HG03025 (cell line): Measurements from ENCODE around the gene SLC44A1.
"Not testable (repeated sequence)": the region's sequence is repeated elsewhere in the genome, so short reads cannot be mapped to it uniquely, and the experiment has no call there.

ENCODE experiments used
- ATAC-seq: cut with Tn5 transposase; IDR thresholded peaks from one replicate; pipeline ENCODE4 v1.9.1; 2021; ENCODE audit warnings: mild to moderate bottlenecking, moderate library complexity; ENCODE audit not compliant: unreplicated experiment, low FRiP score

SLC44A1 gene

GRCh38 chr9:105264380-105264779 lies 19.9 kb downstream of the SLC44A1 start:
- no peak for ATAC-seq

- not testable (repeated sequence) for ATAC-seq
Observed at GRCh38 chr9:105268254-105268653, 23.8 kb downstream of the SLC44A1 start.

GRCh38 chr9:105269593-105269992 lies 25.1 kb downstream of the SLC44A1 start:
- ATAC-seq: no peak

GRCh38 chr9:105270711-105271110 lies 26.3 kb downstream of the SLC44A1 start:
- ATAC-seq: no peak

GRCh38 chr9:105273731-105274130 lies 29.3 kb downstream of the SLC44A1 start:
- ATAC-seq: no peak

- no peak for ATAC-seq
Observed at GRCh38 chr9:105275111-105275510, 30.7 kb downstream of the SLC44A1 start.

- no peak for ATAC-seq
Observed at GRCh38 chr9:105275938-105276337, 31.5 kb downstream of the SLC44A1 start.

- no peak for ATAC-seq
Observed at GRCh38 chr9:105278751-105279150, 34.3 kb downstream of the SLC44A1 start.

- no peak for ATAC-seq
Observed at GRCh38 chr9:105280691-105281090, 36.2 kb downstream of the SLC44A1 start.

GRCh38 chr9:105281272-105281671 lies 36.8 kb downstream of the SLC44A1 start:
- ATAC-seq: no peak

GRCh38 chr9:105281926-105282325 lies 37.5 kb downstream of the SLC44A1 start:
- ATAC-seq: no peak

- no peak for ATAC-seq
Observed at GRCh38 chr9:105282870-105283621, 38.6 kb downstream of the SLC44A1 start.

- no peak for ATAC-seq
Observed at GRCh38 chr9:105283795-105284194, 39.3 kb downstream of the SLC44A1 start.

- ATAC-seq: no peak
Observed at GRCh38 chr9:105284463-105284862, 40.0 kb downstream of the SLC44A1 start.

GRCh38 chr9:105286098-105286497 lies 41.6 kb downstream of the SLC44A1 start:
- no peak for ATAC-seq

GRCh38 chr9:105289305-105289704 lies 44.9 kb downstream of the SLC44A1 start:
- no peak for ATAC-seq

GRCh38 chr9:105290418-105290817 lies 46.0 kb downstream of the SLC44A1 start:
- no peak for ATAC-seq

GRCh38 chr9:105290954-105291353 lies 46.5 kb downstream of the SLC44A1 start:
- ATAC-seq: no peak

GRCh38 chr9:105291422-105291859 lies 47.0 kb downstream of the SLC44A1 start:
- no peak for ATAC-seq

GRCh38 chr9:105291938-105292337 lies 47.5 kb downstream of the SLC44A1 start:
- ATAC-seq: no peak

- ATAC-seq: no peak
Observed at GRCh38 chr9:105293408-105293807, 49.0 kb downstream of the SLC44A1 start.

GRCh38 chr9:105295201-105295550 lies 50.7 kb downstream of the SLC44A1 start:
- ATAC-seq: no peak

- no peak for ATAC-seq
Observed at GRCh38 chr9:105295986-105296385, 51.5 kb downstream of the SLC44A1 start.
